NCI-H526 treated with DMSO at 0.1 percent for 48 hours (cell line): ENCODE measurements around the gene TMC2.
"Not testable (repeated sequence)": the region's sequence is repeated elsewhere in the genome, so short reads cannot be mapped to it uniquely, and the experiment has no call there.

Experiments
- DNase-seq: peaks from one replicate; lab custom pipeline; 2025; lab: John Stamatoyannopoulos, UW

Gene TMC2

GRCh38 chr20:2524709-2525506 lies 11.5 kb upstream of the TMC2 start:
- no peak for DNase-seq

- not testable (repeated sequence) for DNase-seq
These were observed 10.2 kb upstream of the TMC2 start for GRCh38 chr20:2526218-2526583.

- no peak for DNase-seq
These were observed 8.6 kb upstream of the TMC2 start for GRCh38 chr20:2527762-2528161.

DNA sequence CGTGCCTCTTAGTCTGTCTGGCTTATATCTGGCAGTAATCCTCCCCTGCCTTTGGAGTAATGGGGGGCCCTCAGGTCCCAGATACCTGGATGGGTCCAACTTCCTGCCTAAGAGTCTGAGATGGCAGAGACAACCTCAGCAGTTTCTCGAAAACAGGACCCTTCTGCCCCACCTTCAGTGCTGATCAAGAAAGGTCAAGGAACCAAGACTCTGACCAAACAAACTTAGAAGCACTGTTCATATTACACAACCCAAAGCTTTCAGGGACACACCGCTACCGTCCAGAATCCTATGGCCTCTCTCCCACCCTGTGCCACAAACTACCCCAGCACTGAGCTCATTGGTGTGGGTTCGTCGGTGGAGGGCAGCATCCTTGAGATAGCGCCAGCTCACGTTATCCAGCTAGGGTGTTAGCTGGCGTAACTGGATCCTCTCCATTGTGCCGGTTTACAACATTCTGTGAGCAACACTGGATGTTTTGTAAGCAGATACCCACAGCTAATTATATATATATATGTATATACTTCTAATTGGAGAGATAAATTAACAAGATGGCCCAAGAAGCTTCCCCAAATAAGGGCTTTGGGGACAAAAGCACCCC lies 7.6 kb upstream of the TMC2 start:
- DNase-seq: no peak

DNA sequence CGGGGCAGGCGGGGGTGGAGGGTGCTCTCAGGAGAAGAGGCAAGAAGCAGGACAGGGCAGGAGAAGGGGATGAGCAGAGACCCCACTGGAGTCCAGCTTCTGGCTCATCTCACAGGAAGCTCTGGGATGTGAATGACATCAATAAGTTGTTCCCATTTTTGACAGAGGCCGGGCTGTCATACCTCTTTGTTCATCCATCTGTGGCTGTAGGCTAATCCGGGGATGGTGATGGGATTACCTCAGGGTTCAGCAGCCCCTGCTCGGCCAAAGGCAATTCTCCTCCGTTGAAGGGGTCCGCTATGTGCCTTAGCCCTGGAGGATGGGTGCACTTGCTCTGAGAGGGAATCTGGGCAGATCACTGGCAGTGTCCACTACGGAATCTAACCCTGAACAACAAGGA lies 3.3 kb upstream of the TMC2 start:
- no peak for DNase-seq

GRCh38 chr20:2535711-2536559 lies 438 bp upstream of the TMC2 start:
- DNase-seq: no peak

DNA sequence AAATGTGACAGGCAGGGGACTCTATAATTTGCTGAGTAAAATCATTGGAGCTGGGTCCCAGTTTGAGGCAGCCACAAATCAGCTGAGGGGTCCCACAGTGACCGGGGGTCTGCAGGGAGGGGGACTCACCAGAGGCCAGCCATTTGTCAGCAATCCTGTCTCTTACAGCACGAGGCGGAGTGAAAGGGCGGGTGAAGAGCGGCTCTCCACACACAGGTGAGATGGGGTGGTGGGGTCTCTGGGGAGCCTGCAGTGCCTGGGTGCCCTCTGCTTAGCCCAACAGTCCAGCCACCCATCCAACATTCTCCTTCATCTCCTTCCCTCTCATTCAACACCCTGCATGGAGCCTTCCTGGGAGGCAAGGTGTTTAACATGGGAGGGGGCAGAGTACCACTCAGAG lies 728 bp downstream of the TMC2 start:
- DNase-seq: no peak

GRCh38 chr20:2538356-2538755 lies 2.0 kb downstream of the TMC2 start:
- no peak for DNase-seq

- DNase-seq: peak; percentile 64
These were observed 2.8 kb downstream of the TMC2 start for GRCh38 chr20:2538931-2539720.

GRCh38 chr20:2541940-2542339 lies 5.6 kb downstream of the TMC2 start:
- no peak for DNase-seq

DNA sequence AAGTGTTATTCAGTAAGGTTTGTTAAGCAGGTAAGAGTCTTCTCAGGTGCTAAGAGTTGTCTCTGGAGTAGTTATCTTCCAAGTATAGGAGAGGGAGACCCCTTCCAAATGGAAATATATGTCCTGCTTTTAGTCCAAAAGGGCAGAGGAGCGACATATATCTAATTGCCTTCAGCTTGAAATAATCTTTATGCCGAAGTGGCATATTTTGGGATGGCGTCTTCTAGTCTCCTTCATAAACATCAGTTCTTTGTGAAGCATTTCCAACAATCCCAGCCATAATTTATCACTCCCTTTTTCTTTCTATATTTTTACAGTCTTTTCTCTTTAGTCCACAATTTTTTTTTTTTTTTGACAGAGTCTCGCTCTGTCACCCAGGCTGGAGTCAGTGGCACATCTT lies 6.0 kb downstream of the TMC2 start:
- DNase-seq: no peak

- DNase-seq: no peak
These were observed 7.8 kb downstream of the TMC2 start for GRCh38 chr20:2544211-2544610.

GRCh38 chr20:2545594-2545993 lies 9.2 kb downstream of the TMC2 start:
- DNase-seq: no peak

DNA sequence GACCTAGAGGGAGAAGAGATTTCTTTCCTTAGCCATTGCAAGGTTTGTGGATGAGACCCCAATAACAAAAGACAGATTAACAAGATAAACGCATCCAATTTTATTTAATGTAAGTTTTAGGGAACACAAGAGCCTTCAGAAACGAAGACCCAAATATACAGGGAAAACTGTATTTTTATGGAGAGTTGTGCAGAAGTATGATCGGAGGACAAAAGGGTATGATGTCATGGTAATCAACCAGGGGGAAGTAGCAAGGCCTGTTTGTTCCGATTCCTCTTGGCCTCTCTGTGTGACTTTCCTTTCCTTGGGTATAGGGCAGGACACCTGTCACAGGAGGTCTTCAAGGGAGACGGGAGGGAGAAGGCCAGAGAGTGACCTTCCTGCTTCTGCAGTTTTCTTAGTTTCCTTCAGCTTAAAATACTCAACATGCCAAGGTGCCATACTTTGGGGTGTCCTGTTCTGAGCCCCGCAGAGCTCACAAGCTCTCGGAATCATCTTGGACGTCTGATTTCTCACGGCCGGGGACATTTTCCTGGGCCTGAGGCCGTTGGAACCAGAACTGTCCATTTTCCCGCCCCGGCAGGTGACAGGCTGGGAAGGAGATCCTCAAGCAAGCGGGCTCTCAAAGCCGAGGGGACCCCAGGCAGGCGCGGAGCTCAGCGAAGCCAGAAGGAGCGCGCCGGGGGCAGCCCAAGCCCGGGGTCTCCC lies 21.7 kb downstream of the TMC2 start:
- no peak for DNase-seq

DNA sequence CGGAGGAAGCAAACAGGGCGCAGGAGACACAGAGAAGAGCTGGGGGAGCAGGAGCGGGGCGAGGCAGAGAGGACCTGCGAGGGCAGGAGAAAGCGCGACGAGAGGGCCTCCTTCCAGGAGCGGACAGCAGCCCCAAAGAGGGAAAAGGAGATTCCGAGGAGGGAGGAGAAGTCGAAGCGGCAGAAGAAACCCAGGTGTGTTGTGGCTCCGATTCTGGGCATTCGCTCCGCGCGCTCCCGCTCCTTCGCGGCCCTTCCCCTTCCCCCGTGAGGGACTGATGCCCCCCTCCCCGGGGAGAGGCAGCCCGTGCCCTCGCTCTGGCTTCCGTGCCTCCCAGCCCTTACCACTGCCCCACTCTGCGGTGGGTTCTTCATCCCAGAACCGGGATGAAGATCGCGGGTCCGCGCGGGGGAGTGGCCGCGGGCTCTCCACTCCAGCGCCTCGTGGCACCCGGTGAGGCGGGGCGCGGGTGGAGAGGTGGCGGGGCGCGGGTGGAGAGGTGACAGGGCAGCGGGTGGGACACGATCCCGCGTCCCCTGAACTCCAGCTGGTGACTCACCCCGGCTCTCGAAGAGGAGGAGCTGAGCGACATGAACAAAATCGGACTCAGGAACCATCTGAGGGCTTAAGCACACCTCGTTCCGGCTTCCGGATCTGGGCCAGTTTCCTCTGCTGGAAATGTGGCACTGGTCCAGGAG lies 22.4 kb downstream of the TMC2 start:
- no peak for DNase-seq

- no peak for DNase-seq
These were observed 22.9 kb downstream of the TMC2 start for GRCh38 chr20:2559279-2559626.

GRCh38 chr20:2559651-2560050 lies 23.3 kb downstream of the TMC2 start:
- DNase-seq: no peak

- DNase-seq: no peak
These were observed 26.7 kb downstream of the TMC2 start for GRCh38 chr20:2563116-2563515.

- no peak for DNase-seq
These were observed 28.0 kb downstream of the TMC2 start for GRCh38 chr20:2564406-2564805.

DNA sequence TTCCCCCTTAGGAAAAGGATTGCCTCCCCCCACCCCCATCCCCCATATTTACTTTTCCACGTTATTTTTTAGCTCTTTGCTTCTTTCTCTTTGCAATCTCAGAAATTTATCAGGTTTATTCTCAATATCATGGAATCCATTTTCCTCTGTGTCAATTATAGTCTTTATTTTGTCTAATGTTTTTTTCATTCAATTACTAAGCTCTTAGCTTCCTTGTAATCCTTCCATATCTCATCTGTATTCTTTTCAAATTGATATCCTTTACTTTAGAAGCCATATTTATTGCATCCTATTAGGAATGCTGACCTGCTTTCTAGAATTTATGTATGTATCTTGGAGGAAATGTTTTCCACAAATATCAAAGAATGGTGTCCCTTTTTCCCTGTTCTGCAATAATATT lies 39.3 kb downstream of the TMC2 start:
- no peak for DNase-seq

GRCh38 chr20:2576317-2576727 lies 39.9 kb downstream of the TMC2 start:
- no peak for DNase-seq
